Tibial nerve (tissue), 3 donors: ENCODE data around the gene CFAP54.

ENCODE experiments used
- POLR2A ChIP-seq, 2 donors: fragments of 450-650 bp; IDR thresholded peaks; one replicate each; pipeline ENCODE4 v1.6.1; 2017; ENCODE audit warnings: antibody characterized with exemption in 2 of 2, mild to moderate bottlenecking in 2 of 2, moderate library complexity in 2 of 2
- TF ChIP-seq, protein P1 (sequence below), 5 experiments: fragments of 200-600 bp in 3 of 5; fragments of 450-650 bp in 2 of 5; sonication (generic) in 3 of 5; IDR thresholded peaks; one replicate each; pipeline ENCODE4 v1.5.1; 2016 to 2019; ENCODE audit warnings: antibody characterized with exemption in 5 of 5, mild to moderate bottlenecking in 3 of 5, moderate library complexity in 2 of 5

DNA sequence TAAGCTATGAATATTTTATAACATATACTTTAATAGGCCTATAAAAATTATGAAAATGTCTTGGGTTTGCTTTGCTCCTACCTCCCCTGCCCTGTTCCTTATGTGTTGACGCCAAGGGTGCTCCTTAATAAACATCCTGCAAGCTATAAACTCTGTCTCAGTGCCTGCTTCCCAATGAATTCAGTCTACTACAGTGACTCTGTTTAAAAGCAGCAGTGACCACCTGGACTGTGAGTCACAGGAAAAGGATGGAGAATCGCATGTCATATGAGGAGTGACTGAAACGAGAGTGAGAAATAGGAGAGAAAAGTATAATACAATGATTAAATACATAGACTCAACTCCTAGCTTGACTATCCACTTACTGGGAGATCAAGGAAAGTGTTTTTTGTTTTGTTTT, 41.1 kb upstream of the CFAP54 start:
- TF ChIP-seq, protein P1, sequence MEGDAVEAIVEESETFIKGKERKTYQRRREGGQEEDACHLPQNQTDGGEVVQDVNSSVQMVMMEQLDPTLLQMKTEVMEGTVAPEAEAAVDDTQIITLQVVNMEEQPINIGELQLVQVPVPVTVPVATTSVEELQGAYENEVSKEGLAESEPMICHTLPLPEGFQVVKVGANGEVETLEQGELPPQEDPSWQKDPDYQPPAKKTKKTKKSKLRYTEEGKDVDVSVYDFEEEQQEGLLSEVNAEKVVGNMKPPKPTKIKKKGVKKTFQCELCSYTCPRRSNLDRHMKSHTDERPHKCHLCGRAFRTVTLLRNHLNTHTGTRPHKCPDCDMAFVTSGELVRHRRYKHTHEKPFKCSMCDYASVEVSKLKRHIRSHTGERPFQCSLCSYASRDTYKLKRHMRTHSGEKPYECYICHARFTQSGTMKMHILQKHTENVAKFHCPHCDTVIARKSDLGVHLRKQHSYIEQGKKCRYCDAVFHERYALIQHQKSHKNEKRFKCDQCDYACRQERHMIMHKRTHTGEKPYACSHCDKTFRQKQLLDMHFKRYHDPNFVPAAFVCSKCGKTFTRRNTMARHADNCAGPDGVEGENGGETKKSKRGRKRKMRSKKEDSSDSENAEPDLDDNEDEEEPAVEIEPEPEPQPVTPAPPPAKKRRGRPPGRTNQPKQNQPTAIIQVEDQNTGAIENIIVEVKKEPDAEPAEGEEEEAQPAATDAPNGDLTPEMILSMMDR (IDR thresholded peaks at IDR 0.05), result no peak
- no peak for TF ChIP-seq POLR2A (IDR thresholded peaks at IDR 0.05)
